SU-DHL-6 (cell line): ENCODE results near the gene GNE.

Experiments
- H2AFZ ChIP-seq: fragments of 200-600 bp; sonication (generic); 2 replicates; pipeline ENCODE4 v1.6.1; 2014; ENCODE audit warnings: low read depth, mild to moderate bottlenecking, moderate library complexity, mixed read lengths, antibody characterized with exemption, low read length; ENCODE audit not compliant: severe bottlenecking
- H3F3A ChIP-seq: fragments of 200-600 bp; shearing (Covaris generic); 2 replicates; pipeline ENCODE4 v1.6.0; 2016; ENCODE audit warnings: antibody characterized with exemption, mild to moderate bottlenecking; ENCODE audit not compliant: insufficient read depth
- H3K27ac ChIP-seq: fragments of 200-600 bp; sonication (generic); 2 replicates; pipeline ENCODE4 v1.5.1; 2016; ENCODE audit warnings: low read depth, mild to moderate bottlenecking, low read length, moderate library complexity, mixed read lengths
- H3K27me3 ChIP-seq: fragments of 200-600 bp; sonication (generic), shearing (Covaris generic); 2 replicates; pipeline ENCODE4 v1.6.0; 2014; ENCODE audit warnings: mild to moderate bottlenecking, low read length
- H3K36me3 ChIP-seq: fragments of 200-600 bp; sonication (generic); 2 replicates; pipeline ENCODE4 v1.6.1; 2014; ENCODE audit warnings: mild to moderate bottlenecking, low read length, mixed read lengths
- H3K4me2 ChIP-seq: fragments of 300-600, 200-600 bp; shearing (Covaris generic), sonication (generic); 2 replicates; pipeline ENCODE4 v1.6.0; 2014; ENCODE audit warnings: low read length, low read depth, mild to moderate bottlenecking; ENCODE audit not compliant: poor library complexity, severe bottlenecking
- H3K4me3 ChIP-seq: fragments of 200-600 bp; sonication (generic); 2 replicates; pipeline ENCODE4 v1.5.1; 2014; ENCODE audit warnings: antibody characterized with exemption, low read length, mild to moderate bottlenecking, mixed read lengths; ENCODE audit not compliant: insufficient read depth, poor library complexity, severe bottlenecking
- H3K79me2 ChIP-seq: fragments of 200-600 bp; sonication (generic); 2 replicates; pipeline ENCODE4 v1.6.1; 2014; ENCODE audit warnings: mild to moderate bottlenecking, low read length, moderate library complexity; ENCODE audit not compliant: insufficient read depth
- H3K9ac ChIP-seq: fragments of 200-600 bp; sonication (generic); 2 replicates; pipeline ENCODE4 v1.7.0; 2014; ENCODE audit warnings: mild to moderate bottlenecking, low read length
- H3K9me2 ChIP-seq: fragments of 200-600 bp; sonication (generic); replicated peaks from 2 replicates; pipeline ENCODE4 v1.6.1; 2014; ENCODE audit warnings: low read length; ENCODE audit not compliant: insufficient read depth
- H3K9me3 ChIP-seq: fragments of 200-600 bp; sonication (generic); 2 replicates; pipeline ENCODE4 v1.6.1; 2014; ENCODE audit warnings: low read length, mixed read lengths; ENCODE audit not compliant: insufficient read depth
- H4K20me1 ChIP-seq: fragments of 200-600 bp; sonication (generic); 2 replicates; pipeline ENCODE4 v1.6.1; 2014; ENCODE audit warnings: low read depth, mild to moderate bottlenecking, antibody characterized with exemption, low read length, moderate library complexity, mixed read lengths
- EZH2phosphoT487 ChIP-seq: fragments of 200-600 bp; sonication (generic), shearing (Covaris generic); conservative IDR thresholded peaks from 2 replicates; pipeline ENCODE4 v1.6.1; 2018; ENCODE audit warnings: mild to moderate bottlenecking, antibody characterized with exemption, low read length, moderate library complexity, mixed read lengths
- TF ChIP-seq, protein P1 (sequence below): fragments of 200-600 bp; sonication (generic); IDR thresholded peaks from one replicate; pipeline ENCODE4 v1.5.1; 2017; ENCODE audit warnings: antibody characterized with exemption, mild to moderate bottlenecking, low read length, moderate library complexity; ENCODE audit not compliant: insufficient read depth, poor library complexity, severe bottlenecking

The GNE gene

GRCh38 chr9:36290996-36291395 is 32.7 kb upstream of the GNE start:
- Histone ChIP-seq H3F3A (no peaks in the 10 kb centered on the region), H3K79me2 (no peaks in the 10 kb centered on the region), H2AFZ (no peak overlapping the region), H3K9me3 (no peaks in the 10 kb centered on the region), H4K20me1 (no peaks in the 10 kb centered on the region), H3K9me2 (no peaks in the 10 kb centered on the region), H3K27me3 (no peaks in the 10 kb centered on the region), H3K27ac (no peak overlapping the region), H3K4me3 (no peak overlapping the region), H3K4me2 (no peak overlapping the region), H3K9ac (no peak overlapping the region), H3K36me3 (no peaks in the 10 kb centered on the region)
- TF ChIP-seq, protein P1, sequence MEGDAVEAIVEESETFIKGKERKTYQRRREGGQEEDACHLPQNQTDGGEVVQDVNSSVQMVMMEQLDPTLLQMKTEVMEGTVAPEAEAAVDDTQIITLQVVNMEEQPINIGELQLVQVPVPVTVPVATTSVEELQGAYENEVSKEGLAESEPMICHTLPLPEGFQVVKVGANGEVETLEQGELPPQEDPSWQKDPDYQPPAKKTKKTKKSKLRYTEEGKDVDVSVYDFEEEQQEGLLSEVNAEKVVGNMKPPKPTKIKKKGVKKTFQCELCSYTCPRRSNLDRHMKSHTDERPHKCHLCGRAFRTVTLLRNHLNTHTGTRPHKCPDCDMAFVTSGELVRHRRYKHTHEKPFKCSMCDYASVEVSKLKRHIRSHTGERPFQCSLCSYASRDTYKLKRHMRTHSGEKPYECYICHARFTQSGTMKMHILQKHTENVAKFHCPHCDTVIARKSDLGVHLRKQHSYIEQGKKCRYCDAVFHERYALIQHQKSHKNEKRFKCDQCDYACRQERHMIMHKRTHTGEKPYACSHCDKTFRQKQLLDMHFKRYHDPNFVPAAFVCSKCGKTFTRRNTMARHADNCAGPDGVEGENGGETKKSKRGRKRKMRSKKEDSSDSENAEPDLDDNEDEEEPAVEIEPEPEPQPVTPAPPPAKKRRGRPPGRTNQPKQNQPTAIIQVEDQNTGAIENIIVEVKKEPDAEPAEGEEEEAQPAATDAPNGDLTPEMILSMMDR = no peak
- no peak for TF ChIP-seq EZH2phosphoT487

- Histone ChIP-seq H3K9me3 (no peaks in the 10 kb centered on the region), H3K27me3 (no peaks in the 10 kb centered on the region), H3K36me3 (no peaks in the 10 kb centered on the region)
These were observed 31.7 kb upstream of the GNE start for GRCh38 chr9:36289836-36290435.

GRCh38 chr9:36288070-36288469 is 29.8 kb upstream of the GNE start:
- Histone ChIP-seq H3F3A (no peaks in the 10 kb centered on the region), H3K4me2 (no peak overlapping the region), H3K27ac (no peak overlapping the region), H4K20me1 (no peaks in the 10 kb centered on the region), H3K27me3 (no peaks in the 10 kb centered on the region), H3K36me3 (no peaks in the 10 kb centered on the region), H3K4me3 (no peak overlapping the region), H3K9ac (no peak overlapping the region), H2AFZ (no peak overlapping the region), H3K9me2 (no peaks in the 10 kb centered on the region), H3K9me3 (no peaks in the 10 kb centered on the region), H3K79me2 (no peaks in the 10 kb centered on the region)
- TF ChIP-seq EZH2phosphoT487 = no peak
- TF ChIP-seq, protein P1 = no peak

More at GRCh38 chr9:36289836-36290435, 31.7 kb upstream of the GNE start:
- no peak overlapping the region for H2AFZ ChIP-seq
- no peaks in the 10 kb centered on the region for H3F3A ChIP-seq
- no peaks in the 10 kb centered on the region for H3K79me2 ChIP-seq
- no peak overlapping the region for H3K27ac ChIP-seq
- H3K4me2 ChIP-seq = no peak overlapping the region
- H3K9ac ChIP-seq = no peak overlapping the region
- no peaks in the 10 kb centered on the region for H3K9me2 ChIP-seq
- no peak for TF ChIP-seq EZH2phosphoT487
- TF ChIP-seq, protein P1 = no peak
- no peaks in the 10 kb centered on the region for H4K20me1 ChIP-seq
- H3K4me3 ChIP-seq = no peak overlapping the region
